Sigmoid colon (tissue), 7 donors: Measurements from ENCODE around the gene POU3F3. TPM values are rescaled to one million over a fixed set of nuclear protein-coding genes. Genes with fewer than 3 reads are reported as not detected.

ENCODE experiments used
- DNase-seq: peaks from one replicate; pipeline ENCODE4 v3.0.0-alpha.2; 2019
- H3K27ac ChIP-seq, 4 donors: fragments of 200-600 bp; sonication (generic); one replicate each; pipeline ENCODE4 v1.5.1; 2016 to 2019; ENCODE audit warnings: mild to moderate bottlenecking in 1 of 4
- H3K27me3 ChIP-seq, 3 donors: fragments of 200-600 bp; sonication (generic); one replicate each; pipeline ENCODE4 v1.5.1; 2019; ENCODE audit warnings: mild to moderate bottlenecking in 1 of 3
- H3K36me3 ChIP-seq, 4 donors: fragments of 200-600 bp; sonication (generic); one replicate each; pipeline ENCODE4 v1.5.1; 2016 to 2019
- H3K4me1 ChIP-seq, 4 donors: fragments of 200-600 bp; sonication (generic); one replicate each; pipeline ENCODE4 v1.5.1; 2017 to 2019
- H3K4me3 ChIP-seq, 4 donors: fragments of 200-600 bp; sonication (generic); one replicate each; pipeline ENCODE4 v1.5.1; 2017 to 2019; ENCODE audit warnings: mild to moderate bottlenecking in 2 of 4, moderate library complexity in 1 of 4
- H3K9me3 ChIP-seq, 4 donors: fragments of 200-600 bp in 3 of 4; sonication (generic) in 3 of 4; one replicate each; pipeline versions ENCODE4 v1.5.1 to v1.6.1; 2013 to 2019
- EP300 ChIP-seq, 4 donors: sonication (generic); formaldehyde crosslinking; IDR thresholded peaks; one replicate each; pipeline ENCODE4 v1.6.1; 2017; ENCODE audit warnings: antibody characterized with exemption in 4 of 4
- POLR2A ChIP-seq, 2 donors: fragments of 450-650 bp; IDR thresholded peaks; one replicate each; pipeline ENCODE4 v1.6.1; 2016; ENCODE audit warnings: antibody characterized with exemption in 2 of 2, mild to moderate bottlenecking in 2 of 2, moderate library complexity in 2 of 2
- POLR2AphosphoS5 ChIP-seq, 4 donors: sonication (generic); formaldehyde crosslinking; IDR thresholded peaks; one replicate each; pipeline ENCODE4 v1.6.1; 2017; ENCODE audit warnings: antibody characterized with exemption in 4 of 4
- WGBS, 2 donors: extraction: QIAGEN DNeasy Blood & Tissue Kit; methylation state at CpG; one replicate each; pipeline ENCODE4 v1.1.7; 2013; 5-methylcytosine and 5-hydroxymethylcytosine counted together
- intact Hi-C: fragments of 100-400 bp; cut with DNase I; formaldehyde crosslinking; loops from one replicate; pipeline ENCODE4 v1.15.1; 2023
- polyA plus RNA-seq, 3 donors: library from polyadenylated mRNA; stranded (reverse); fragments of 200-250 nt; gene quantifications; one replicate each; pipeline ENCODE4 v1.2.3, GENCODE V29; 2013
- total RNA-seq, 4 donors: library from RNA; depleted of rRNA; stranded (reverse); fragments of >200 nt; gene quantifications; one replicate each; pipeline ENCODE4 v1.1.0, GENCODE V29; 2016
- TF ChIP-seq, protein P1 (sequence below), 4 experiments: fragments of 450-650 bp in 3 of 4; fragments of 200-600 bp in 1 of 4; IDR thresholded peaks; one replicate each; pipeline ENCODE4 v1.5.1; 2016 to 2019; ENCODE audit warnings: antibody characterized with exemption in 4 of 4, mild to moderate bottlenecking in 3 of 4, moderate library complexity in 2 of 4
- donor health status: healthy with polysubstance abuse.
- donor health status: Bipolar disorder and iron deficiency.
- donor health status: healthy.

The POU3F3 gene
- total and polyA plus RNA-seq, 7 donors: 0.36 to 1.4 (median 0.66) TPM; not detected in 2

DNA sequence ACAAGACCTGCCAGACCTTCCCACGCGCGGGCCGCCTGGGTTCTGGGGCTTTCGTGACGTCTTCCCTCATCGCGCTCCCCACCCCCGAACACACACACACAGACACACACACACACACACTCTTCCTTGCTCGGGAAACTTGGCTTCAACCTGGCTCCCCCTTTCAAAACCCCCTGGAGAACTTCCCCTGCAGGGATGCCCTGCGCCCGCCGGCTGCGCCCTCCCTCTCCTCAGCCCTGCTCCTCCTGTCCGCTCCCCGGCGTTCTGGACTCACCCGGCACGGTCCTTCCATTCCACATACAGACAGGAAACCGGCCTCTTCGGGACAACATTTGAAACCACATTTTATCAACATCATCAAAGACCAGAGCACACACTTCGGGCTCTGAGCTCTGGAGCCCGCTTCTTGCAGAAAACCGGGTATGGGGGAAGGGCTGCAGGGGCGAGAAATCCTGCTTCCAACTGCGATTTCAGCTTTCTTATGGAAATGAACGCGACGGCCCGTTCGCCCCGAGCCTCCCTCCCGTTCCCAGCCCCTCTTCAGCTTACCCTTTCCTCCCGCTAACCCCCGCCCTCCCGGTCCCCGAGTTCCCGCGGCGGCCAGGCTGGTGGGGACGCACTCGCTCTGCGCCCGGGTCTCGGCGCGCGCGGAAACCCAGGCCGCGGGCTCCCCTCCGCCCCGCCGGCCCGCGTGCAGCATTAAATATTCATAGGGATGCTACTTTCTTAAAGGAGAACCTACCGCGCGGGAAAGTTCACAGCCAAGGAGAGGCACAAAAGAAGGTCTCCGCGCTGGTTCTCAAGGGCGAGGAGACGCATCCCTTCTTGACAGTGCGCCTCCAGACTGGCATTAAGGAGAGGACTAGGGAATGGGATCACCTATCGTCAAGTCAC lies 18.3 kb downstream of the POU3F3 start:
- no peak overlapping the region for H3K27ac ChIP-seq
- DNase-seq: no peak
- peaks cover 26 to 65% (median 47%) of the 10 kb centered on the region in 3 donors for H3K27me3 ChIP-seq
- H3K36me3 ChIP-seq: no peaks in the 10 kb centered on the region
- H3K4me1 ChIP-seq: peaks cover 0 to 29% (median 22%) of the 10 kb centered on the region in 4 donors
- intact Hi-C loops: loop anchor here (10.0 kb wide), 2 partner anchors 163 to 1193 kb away; partner anchors contain the start of gene MRPS9
- WGBS, 2 donors: 1 to 2% methylated on average over 65 of the region's 65 CpGs
- no peaks in the 10 kb centered on the region for H3K9me3 ChIP-seq
- peak overlapping the region in 3 of 4 donors; percentile 50 to 57 (median 51) for H3K4me3 ChIP-seq
- no peak for TF ChIP-seq POLR2AphosphoS5 (IDR thresholded peaks at IDR 0.05)
- TF ChIP-seq EP300 (IDR thresholded peaks at IDR 0.05): no peak
- TF ChIP-seq, protein P1, sequence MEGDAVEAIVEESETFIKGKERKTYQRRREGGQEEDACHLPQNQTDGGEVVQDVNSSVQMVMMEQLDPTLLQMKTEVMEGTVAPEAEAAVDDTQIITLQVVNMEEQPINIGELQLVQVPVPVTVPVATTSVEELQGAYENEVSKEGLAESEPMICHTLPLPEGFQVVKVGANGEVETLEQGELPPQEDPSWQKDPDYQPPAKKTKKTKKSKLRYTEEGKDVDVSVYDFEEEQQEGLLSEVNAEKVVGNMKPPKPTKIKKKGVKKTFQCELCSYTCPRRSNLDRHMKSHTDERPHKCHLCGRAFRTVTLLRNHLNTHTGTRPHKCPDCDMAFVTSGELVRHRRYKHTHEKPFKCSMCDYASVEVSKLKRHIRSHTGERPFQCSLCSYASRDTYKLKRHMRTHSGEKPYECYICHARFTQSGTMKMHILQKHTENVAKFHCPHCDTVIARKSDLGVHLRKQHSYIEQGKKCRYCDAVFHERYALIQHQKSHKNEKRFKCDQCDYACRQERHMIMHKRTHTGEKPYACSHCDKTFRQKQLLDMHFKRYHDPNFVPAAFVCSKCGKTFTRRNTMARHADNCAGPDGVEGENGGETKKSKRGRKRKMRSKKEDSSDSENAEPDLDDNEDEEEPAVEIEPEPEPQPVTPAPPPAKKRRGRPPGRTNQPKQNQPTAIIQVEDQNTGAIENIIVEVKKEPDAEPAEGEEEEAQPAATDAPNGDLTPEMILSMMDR (IDR thresholded peaks at IDR 0.05): no peak
- no peak for TF ChIP-seq POLR2A (IDR thresholded peaks at IDR 0.05)

DNA sequence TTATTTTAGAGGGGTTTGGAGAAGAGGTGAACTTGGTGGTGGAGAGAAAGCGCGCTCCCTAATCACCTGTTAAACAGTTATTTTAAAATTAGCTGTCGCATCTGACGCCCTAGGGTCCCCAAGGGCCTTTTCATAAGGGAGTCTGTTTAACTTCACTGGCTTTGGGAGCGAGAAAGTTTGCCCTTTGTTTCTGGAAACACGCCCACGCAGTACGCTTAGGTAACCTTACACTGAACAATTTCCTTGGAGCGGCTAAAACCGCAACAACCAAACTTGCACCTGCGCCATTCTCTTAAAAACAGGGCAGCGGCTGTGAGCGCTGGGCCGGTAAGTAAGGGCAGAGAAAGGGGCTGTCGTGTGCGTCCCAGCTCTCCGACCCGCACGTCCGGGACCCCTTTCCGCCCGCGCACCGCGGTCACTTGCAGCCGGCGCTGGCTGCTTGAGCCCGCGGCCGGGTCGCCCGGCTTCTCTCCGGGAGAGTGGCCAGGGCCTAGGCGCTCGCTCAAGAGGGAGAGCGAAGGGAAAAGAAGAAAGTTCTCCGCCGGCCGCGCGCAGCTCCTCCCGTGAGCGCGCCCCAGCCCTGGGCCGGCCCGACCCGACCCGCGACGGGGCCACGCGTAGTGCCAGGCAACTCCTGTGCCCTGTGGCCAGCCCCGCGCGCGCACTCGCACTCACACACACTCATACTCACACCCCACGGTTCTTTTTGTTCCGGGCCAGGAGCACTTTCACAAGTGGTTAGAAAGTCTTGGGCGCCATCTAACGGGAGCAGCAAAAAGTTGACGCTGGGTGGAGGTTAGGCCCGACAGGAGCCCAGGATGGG lies 19.2 kb downstream of the POU3F3 start:
- peaks cover 0 to 31% (median 21%) of the 10 kb centered on the region in 4 donors for H3K4me1 ChIP-seq
- intact Hi-C loops: loop anchor here (10.0 kb wide), 2 partner anchors 162 to 1192 kb away; partner anchors contain the start of gene MRPS9
- no peak overlapping the region for H3K27ac ChIP-seq
- TF ChIP-seq POLR2A (IDR thresholded peaks at IDR 0.05): no peak
- TF ChIP-seq, protein P1 (IDR thresholded peaks at IDR 0.05): peak in 2 of 4 experiments; percentile 28 to 48
- H3K36me3 ChIP-seq: no peaks in the 10 kb centered on the region
- 1% methylated on average over 63 of the region's 63 CpGs for WGBS, 2 donors
- peak overlapping the region; percentile 27 to 57 (median 50) for H3K4me3 ChIP-seq
- H3K27me3 ChIP-seq: peaks cover 22 to 56% (median 39%) of the 10 kb centered on the region in 3 donors
- DNase-seq: peak; percentile 77
- H3K9me3 ChIP-seq: no peaks in the 10 kb centered on the region

DNA sequence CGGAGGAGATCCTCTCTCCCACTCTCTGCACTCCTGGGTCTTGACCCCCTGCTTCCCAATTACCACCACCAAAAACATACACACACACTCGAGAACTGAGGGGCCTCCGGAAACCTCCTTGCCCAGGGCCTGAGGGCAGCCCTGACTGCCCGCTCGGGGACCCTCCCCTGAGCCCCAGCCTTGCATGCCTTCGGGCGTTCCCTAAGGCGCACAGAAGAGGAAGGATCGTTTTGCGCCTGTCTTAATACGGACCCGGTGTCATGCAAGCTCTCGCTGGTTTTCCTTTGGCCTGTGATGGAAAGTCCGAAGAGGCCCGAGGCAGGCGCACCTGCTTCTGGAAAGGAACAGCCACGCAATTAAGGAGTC lies 19.8 kb downstream of the POU3F3 start:
- DNase-seq: no peak
- H3K36me3 ChIP-seq: no peaks in the 10 kb centered on the region
- peaks cover 22 to 50% (median 34%) of the 10 kb centered on the region in 3 donors for H3K27me3 ChIP-seq
- intact Hi-C loops: loop anchor here (10.0 kb wide), 2 partner anchors 161 to 1191 kb away; partner anchors contain the start of gene MRPS9
- no peak overlapping the region for H3K27ac ChIP-seq
- H3K4me1 ChIP-seq: peaks cover 0 to 31% (median 21%) of the 10 kb centered on the region in 4 donors
- peak overlapping the region in 3 of 4 donors; percentile 50 to 57 (median 51) for H3K4me3 ChIP-seq
- no peaks in the 10 kb centered on the region for H3K9me3 ChIP-seq
- TF ChIP-seq POLR2AphosphoS5 (IDR thresholded peaks at IDR 0.05): no peak
- TF ChIP-seq EP300 (IDR thresholded peaks at IDR 0.05): no peak
- TF ChIP-seq POLR2A (IDR thresholded peaks at IDR 0.05): no peak
- TF ChIP-seq, protein P1 (IDR thresholded peaks at IDR 0.05): no peak
- WGBS, 2 donors: 41 to 51% methylated on average over 17 of the region's 17 CpGs

DNA sequence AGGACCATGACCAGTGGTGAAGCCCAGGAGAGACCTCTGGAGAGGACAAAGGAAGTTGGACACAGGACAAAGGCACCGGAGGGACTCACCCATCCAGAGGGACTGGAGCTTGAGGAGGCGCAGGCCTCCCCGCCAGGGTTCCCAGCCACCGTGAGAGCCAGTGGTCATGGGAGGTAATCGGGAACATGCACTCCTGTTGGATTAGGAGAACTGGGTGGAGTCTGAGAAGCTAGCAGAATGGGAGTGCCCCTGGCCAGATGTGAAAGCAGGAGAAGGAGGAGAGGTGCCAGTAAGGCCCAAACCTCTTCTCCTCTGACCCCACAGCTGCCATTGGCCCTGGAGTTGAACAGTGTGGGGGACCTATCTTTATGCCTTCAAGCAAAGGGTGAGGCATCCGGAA lies 20.3 kb downstream of the POU3F3 start:
- DNase-seq: no peak
- 79 to 80% methylated on average over 6 of the region's 6 CpGs for WGBS, 2 donors
- H3K4me1 ChIP-seq: peaks cover 0 to 31% (median 21%) of the 10 kb centered on the region in 4 donors
- H3K36me3 ChIP-seq: no peaks in the 10 kb centered on the region
- intact Hi-C loops: loop anchor here (10.0 kb wide), 2 partner anchors 161 to 1191 kb away; partner anchors contain the start of gene MRPS9
- H3K27me3 ChIP-seq: peaks cover 22 to 49% (median 28%) of the 10 kb centered on the region in 3 donors
- H3K27ac ChIP-seq: no peak overlapping the region
- H3K4me3 ChIP-seq: no peak overlapping the region
- TF ChIP-seq POLR2A (IDR thresholded peaks at IDR 0.05) (no peak), POLR2AphosphoS5 (IDR thresholded peaks at IDR 0.05) (no peak), EP300 (IDR thresholded peaks at IDR 0.05) (no peak)
- TF ChIP-seq, protein P1 (IDR thresholded peaks at IDR 0.05): no peak
- no peaks in the 10 kb centered on the region for H3K9me3 ChIP-seq
